Endothelial cell (in vitro differentiated cells): ENCODE measurements around the gene TMEM229B. TPM values are rescaled to one million over a fixed set of nuclear protein-coding genes. Genes with fewer than 3 reads are reported as not detected.

Source experiments
- DNase-seq: peaks from one replicate; pipeline ENCODE4 v3.0.0; 2021; ENCODE audit warnings: low spot score
- H3K27ac Mint-ChIP-seq: one replicate; pipeline ENCODE4 v1.8.0; 2021; ENCODE audit warnings: mixed read lengths, inconsistent platforms; ENCODE audit not compliant: unreplicated experiment
- H3K27me3 Mint-ChIP-seq: one replicate; pipeline ENCODE4 v1.8.0; 2021; ENCODE audit warnings: mild to moderate bottlenecking, moderate library complexity, mixed read lengths, inconsistent platforms; ENCODE audit not compliant: unreplicated experiment
- H3K36me3 Mint-ChIP-seq: one replicate; pipeline ENCODE4 v1.8.0; 2021; ENCODE audit warnings: mild to moderate bottlenecking, low read depth, mixed read lengths, inconsistent platforms; ENCODE audit not compliant: unreplicated experiment
- H3K4me1 Mint-ChIP-seq: one replicate; pipeline ENCODE4 v1.8.0; 2021; ENCODE audit warnings: mild to moderate bottlenecking, mixed read lengths, inconsistent platforms; ENCODE audit not compliant: unreplicated experiment
- H3K4me3 Mint-ChIP-seq: one replicate; pipeline ENCODE4 v1.8.0; 2021; ENCODE audit warnings: mild to moderate bottlenecking, mixed read lengths, inconsistent platforms; ENCODE audit not compliant: unreplicated experiment
- H3K9me3 Mint-ChIP-seq: one replicate; pipeline ENCODE4 v1.8.0; 2021; ENCODE audit warnings: mixed read lengths, inconsistent platforms; ENCODE audit not compliant: unreplicated experiment
- total RNA-seq: library from RNA; stranded (reverse); fragmentation: NEBNext Ultra II Directional; extraction: Animal tissue kit (Norgen Biotek cat#: 25700); gene quantifications from one replicate; pipeline ENCODE4 v1.2.1, GENCODE V29; 2021; ENCODE audit not compliant: unreplicated experiment
- TF ChIP-seq, protein P1 (sequence below): fragments of 200-600 bp; sonication (generic); IDR thresholded peaks from one replicate; pipeline ENCODE4 v1.5.0; 2021; ENCODE audit warnings: antibody characterized with exemption; ENCODE audit not compliant: unreplicated experiment

The TMEM229B gene
- total RNA-seq, 1 donor from 2014 or later = 0.08 TPM

- peaks cover 7% of the 10 kb centered on the region for H3K9me3 Mint-ChIP-seq
- TF ChIP-seq, protein P1, sequence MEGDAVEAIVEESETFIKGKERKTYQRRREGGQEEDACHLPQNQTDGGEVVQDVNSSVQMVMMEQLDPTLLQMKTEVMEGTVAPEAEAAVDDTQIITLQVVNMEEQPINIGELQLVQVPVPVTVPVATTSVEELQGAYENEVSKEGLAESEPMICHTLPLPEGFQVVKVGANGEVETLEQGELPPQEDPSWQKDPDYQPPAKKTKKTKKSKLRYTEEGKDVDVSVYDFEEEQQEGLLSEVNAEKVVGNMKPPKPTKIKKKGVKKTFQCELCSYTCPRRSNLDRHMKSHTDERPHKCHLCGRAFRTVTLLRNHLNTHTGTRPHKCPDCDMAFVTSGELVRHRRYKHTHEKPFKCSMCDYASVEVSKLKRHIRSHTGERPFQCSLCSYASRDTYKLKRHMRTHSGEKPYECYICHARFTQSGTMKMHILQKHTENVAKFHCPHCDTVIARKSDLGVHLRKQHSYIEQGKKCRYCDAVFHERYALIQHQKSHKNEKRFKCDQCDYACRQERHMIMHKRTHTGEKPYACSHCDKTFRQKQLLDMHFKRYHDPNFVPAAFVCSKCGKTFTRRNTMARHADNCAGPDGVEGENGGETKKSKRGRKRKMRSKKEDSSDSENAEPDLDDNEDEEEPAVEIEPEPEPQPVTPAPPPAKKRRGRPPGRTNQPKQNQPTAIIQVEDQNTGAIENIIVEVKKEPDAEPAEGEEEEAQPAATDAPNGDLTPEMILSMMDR = no peak
- peaks cover 13% of the 10 kb centered on the region for H3K36me3 Mint-ChIP-seq
- no peak for DNase-seq
- H3K4me1 Mint-ChIP-seq = no peaks in the 10 kb centered on the region
- no peak overlapping the region for H3K4me3 Mint-ChIP-seq
- H3K27me3 Mint-ChIP-seq = no peaks in the 10 kb centered on the region
- no peak overlapping the region for H3K27ac Mint-ChIP-seq
Observed at GRCh38 chr14:67497216-67497615, 8.7 kb upstream of the TMEM229B start.

DNA sequence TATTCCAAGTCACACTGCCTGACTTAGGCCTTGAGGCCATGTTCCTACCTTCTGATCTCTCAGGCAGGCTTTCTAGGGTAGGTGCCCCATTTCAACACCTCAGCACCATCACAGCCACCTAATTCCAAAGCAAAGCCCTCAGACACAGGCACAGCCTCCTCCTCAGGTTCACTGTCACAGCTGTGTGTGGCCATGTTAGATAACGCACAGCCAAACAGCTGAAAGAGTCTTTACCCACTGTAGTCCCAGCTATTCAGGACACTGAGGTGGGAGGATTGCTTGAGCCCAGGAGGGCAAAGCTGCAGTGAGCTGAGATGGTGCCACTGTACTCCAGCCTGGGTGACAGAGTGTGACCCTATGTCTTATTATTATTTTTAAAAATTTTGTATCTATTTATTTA lies 7.3 kb upstream of the TMEM229B start:
- no peak overlapping the region for H3K27ac Mint-ChIP-seq
- TF ChIP-seq, protein P1 = no peak
- peaks cover 7% of the 10 kb centered on the region for H3K9me3 Mint-ChIP-seq
- H3K4me1 Mint-ChIP-seq = no peaks in the 10 kb centered on the region
- H3K36me3 Mint-ChIP-seq = peaks cover 13% of the 10 kb centered on the region
- no peak overlapping the region for H3K4me3 Mint-ChIP-seq
- no peaks in the 10 kb centered on the region for H3K27me3 Mint-ChIP-seq
- DNase-seq = no peak

GRCh38 chr14:67493092-67493717 lies 4.7 kb upstream of the TMEM229B start:
- Mint-ChIP-seq H3K27me3 (peaks cover 2% of the 10 kb centered on the region), H3K9me3 (peaks cover 7% of the 10 kb centered on the region), H3K27ac (no peak overlapping the region), H3K4me1 (no peaks in the 10 kb centered on the region), H3K4me3 (no peak overlapping the region), H3K36me3 (peaks cover 13% of the 10 kb centered on the region)
- DNase-seq = no peak
- TF ChIP-seq, protein P1 = no peak

GRCh38 chr14:67492538-67492937 lies 4.0 kb upstream of the TMEM229B start:
- H3K27me3 Mint-ChIP-seq = peaks cover 2% of the 10 kb centered on the region
- TF ChIP-seq, protein P1 = no peak
- H3K4me3 Mint-ChIP-seq = no peak overlapping the region
- no peak for DNase-seq
- no peaks in the 10 kb centered on the region for H3K4me1 Mint-ChIP-seq
- H3K27ac Mint-ChIP-seq = no peak overlapping the region
- H3K36me3 Mint-ChIP-seq = peaks cover 13% of the 10 kb centered on the region
- H3K9me3 Mint-ChIP-seq = peaks cover 7% of the 10 kb centered on the region

DNA sequence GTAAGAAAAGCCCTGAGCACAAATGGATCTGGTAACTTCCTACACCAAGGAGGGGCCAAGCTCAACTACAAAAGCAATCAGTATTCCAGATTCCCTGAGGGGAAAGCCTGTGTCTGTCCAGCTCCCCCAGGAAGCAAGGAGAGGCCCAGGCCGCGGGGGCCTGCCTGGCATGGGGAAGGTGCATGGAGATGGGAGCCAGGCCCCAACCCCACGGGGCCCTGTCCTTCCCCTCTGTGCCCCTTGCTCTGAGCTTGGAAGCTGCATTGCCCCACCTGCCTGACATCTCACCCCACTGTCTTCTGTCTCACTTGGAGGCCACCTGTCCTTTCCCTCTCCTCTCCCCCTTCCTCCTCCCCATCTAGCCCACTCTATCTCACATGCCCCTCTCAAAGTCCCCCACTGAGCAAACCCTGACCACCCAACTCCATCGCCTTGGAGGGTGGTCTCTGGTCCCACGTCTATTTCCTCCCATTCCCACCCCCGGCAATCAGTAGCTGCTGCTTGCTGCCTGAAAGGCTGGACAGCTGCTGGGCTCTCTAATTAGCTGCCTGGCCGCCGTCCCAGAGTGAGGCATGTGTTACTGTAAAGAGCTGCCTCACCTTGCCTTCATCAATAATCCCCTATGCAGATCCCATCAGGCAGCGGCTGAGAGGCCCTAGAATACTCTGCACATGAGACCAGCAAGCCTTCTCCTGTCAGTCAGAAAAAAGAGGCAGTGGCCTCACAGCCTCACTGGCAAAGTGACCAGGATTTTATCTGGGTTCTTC lies 3.4 kb upstream of the TMEM229B start:
- TF ChIP-seq, protein P1 = no peak
- no peak for DNase-seq
- Mint-ChIP-seq H3K27ac (no peak overlapping the region), H3K36me3 (peaks cover 13% of the 10 kb centered on the region), H3K27me3 (peaks cover 2% of the 10 kb centered on the region), H3K4me1 (no peaks in the 10 kb centered on the region), H3K4me3 (no peak overlapping the region), H3K9me3 (peaks cover 7% of the 10 kb centered on the region)
